SJCRH30 (cell line): ENCODE results near the gene TECTB. TPM values are rescaled to one million over a fixed set of nuclear protein-coding genes. Genes with fewer than 3 reads are reported as not detected.

Experiments used
- total RNA-seq: library from RNA; depleted of rRNA; stranded (reverse); fragments of >200 nt; shearing (Covaris generic); gene quantifications from 2 replicates; pipeline ENCODE4 v1.2.3, GENCODE V29; 2014; rRNA removed

Gene TECTB
- total RNA-seq, 1 experiment from 2014 or later, result not detected

Other genes starting within 250 kb of the TECTB start
- gene GPAM, start 99.6 kb upstream of the TECTB start, total RNA-seq, result 22.7 and 23.7 TPM in 2 replicates
- 0.06 TPM in 1 of 2 replicates, not detected in the other for gene ACSL5, start 90.7 kb downstream of the TECTB start, total RNA-seq
- 42.8 and 43.5 TPM in 2 replicates for gene ZDHHC6, start 163.5 kb downstream of the TECTB start, total RNA-seq
- gene VTI1A, start 163.8 kb downstream of the TECTB start, total RNA-seq, result 24.5 and 29.0 TPM in 2 replicates